Fibroblast of lung (primary cell): ENCODE results near the gene EPG5.

Experiments
- EZH2 ChIP-seq: IDR thresholded peaks from 2 replicates; pipeline ENCODE4 v1.5.1; 2012; ENCODE audit warnings: low read length, control low read depth, mild to moderate bottlenecking; ENCODE audit errors: missing control alignments
- TF ChIP-seq, protein P1 (sequence below), 2 donors: IDR thresholded peaks in 1 of 2; conservative IDR thresholded peaks in 1 of 2; 1 replicate in 1 of 2; 2 replicates in 1 of 2; pipeline ENCODE4 v1.5.1; 2011 to 2012; ENCODE audit warnings: low read length in 2 of 2, control low read depth in 1 of 2, inconsistent platforms in 1 of 2, low read depth in 1 of 2, mild to moderate bottlenecking in 1 of 2

GRCh38 chr18:45876161-45876560 lies 91.0 kb downstream of the EPG5 start:
- TF ChIP-seq, protein P1, sequence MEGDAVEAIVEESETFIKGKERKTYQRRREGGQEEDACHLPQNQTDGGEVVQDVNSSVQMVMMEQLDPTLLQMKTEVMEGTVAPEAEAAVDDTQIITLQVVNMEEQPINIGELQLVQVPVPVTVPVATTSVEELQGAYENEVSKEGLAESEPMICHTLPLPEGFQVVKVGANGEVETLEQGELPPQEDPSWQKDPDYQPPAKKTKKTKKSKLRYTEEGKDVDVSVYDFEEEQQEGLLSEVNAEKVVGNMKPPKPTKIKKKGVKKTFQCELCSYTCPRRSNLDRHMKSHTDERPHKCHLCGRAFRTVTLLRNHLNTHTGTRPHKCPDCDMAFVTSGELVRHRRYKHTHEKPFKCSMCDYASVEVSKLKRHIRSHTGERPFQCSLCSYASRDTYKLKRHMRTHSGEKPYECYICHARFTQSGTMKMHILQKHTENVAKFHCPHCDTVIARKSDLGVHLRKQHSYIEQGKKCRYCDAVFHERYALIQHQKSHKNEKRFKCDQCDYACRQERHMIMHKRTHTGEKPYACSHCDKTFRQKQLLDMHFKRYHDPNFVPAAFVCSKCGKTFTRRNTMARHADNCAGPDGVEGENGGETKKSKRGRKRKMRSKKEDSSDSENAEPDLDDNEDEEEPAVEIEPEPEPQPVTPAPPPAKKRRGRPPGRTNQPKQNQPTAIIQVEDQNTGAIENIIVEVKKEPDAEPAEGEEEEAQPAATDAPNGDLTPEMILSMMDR (conservative IDR thresholded peaks at IDR 0.05 in 1 of 2, IDR thresholded peaks at IDR 0.05 in 1 of 2; ENCODE audit: low read depth in 1 of 2, low read length in 2 of 2) = no peak
- TF ChIP-seq EZH2 = no peak
